ENCODE measurements around the gene MYLK3. TPM values are rescaled to one million over a fixed set of nuclear protein-coding genes. Genes with fewer than 3 reads are reported as not detected.

MYLK3 gene
- total RNA-seq, 1 donor from 2014 or later = 0.32 TPM

DNA sequence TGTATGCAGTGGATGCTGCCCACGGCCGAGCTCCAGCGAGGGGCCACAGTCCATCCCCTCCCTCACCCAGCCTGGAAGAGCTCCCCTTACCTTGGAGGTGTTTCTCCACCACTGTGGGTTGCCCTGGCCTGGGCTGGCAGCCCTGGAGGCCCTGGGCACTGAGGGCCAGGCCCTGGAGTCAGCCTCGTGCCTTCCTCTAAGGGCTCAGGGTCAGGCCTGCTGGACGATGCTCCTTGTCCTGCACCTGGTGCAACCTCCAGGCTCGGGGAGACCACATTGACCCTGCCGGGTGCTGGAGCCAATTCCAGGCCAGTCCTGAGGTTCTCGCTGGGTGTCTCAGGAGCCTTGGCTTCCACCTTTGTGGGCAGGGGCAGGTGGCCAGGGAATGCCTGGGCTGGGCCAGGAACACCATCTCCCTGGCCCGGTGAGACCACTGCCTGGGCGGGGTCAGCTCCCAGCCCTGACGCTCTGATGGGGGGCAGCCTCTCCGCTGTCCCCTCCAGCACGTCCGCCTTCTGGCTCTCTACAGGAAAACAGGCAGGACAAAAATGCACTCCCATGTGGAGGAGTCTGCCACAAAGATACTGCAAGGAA lies 10.4 kb downstream of the MYLK3 start:
- Mint-ChIP-seq H3K4me1 (ENCODE audit: low read depth) (no peaks in the 10 kb centered on the region), H3K36me3 (ENCODE audit: low read depth) (no peaks in the 10 kb centered on the region), H3K9me3 (ENCODE audit: low read depth) (no peaks in the 10 kb centered on the region), H3K27me3 (ENCODE audit: low read depth) (peaks cover 2% of the 10 kb centered on the region), H3K4me3 (ENCODE audit: unreplicated experiment) (no peak overlapping the region), H3K27ac (ENCODE audit: unreplicated experiment) (no peak overlapping the region)
- DNase-seq (ENCODE audit: low spot score) = no peak
- TF ChIP-seq CTCF (IDR thresholded peaks at IDR 0.05) = no peak

DNA sequence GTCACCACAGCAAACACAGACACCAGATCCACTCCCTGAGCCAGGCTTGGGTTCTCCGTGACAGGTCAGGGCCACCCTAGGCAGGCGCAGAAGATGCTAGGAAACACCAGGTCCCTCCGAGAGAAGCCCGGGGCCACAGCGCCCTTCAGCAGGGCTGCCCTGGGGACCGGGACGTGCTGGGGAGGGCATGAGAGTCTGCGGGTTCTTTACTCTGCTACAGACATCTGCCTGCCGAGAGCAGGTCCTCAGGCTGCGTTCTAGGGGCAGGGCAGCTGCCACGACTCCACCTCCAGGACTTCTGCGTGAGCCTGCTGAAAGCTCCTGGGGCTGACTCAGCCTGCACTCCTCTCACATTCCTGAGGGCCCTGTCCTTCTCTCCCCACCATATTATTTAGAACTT lies 11.4 kb downstream of the MYLK3 start:
- H3K36me3 Mint-ChIP-seq (ENCODE audit: low read depth) = no peaks in the 10 kb centered on the region
- H3K27ac Mint-ChIP-seq (ENCODE audit: unreplicated experiment) = no peak overlapping the region
- H3K4me3 Mint-ChIP-seq (ENCODE audit: unreplicated experiment) = no peak overlapping the region
- peaks cover 2% of the 10 kb centered on the region for H3K27me3 Mint-ChIP-seq (ENCODE audit: low read depth)
- DNase-seq (ENCODE audit: low spot score) = no peak
- no peaks in the 10 kb centered on the region for H3K4me1 Mint-ChIP-seq (ENCODE audit: low read depth)
- H3K9me3 Mint-ChIP-seq (ENCODE audit: low read depth) = no peaks in the 10 kb centered on the region
- TF ChIP-seq CTCF (IDR thresholded peaks at IDR 0.05) = no peak

DNA sequence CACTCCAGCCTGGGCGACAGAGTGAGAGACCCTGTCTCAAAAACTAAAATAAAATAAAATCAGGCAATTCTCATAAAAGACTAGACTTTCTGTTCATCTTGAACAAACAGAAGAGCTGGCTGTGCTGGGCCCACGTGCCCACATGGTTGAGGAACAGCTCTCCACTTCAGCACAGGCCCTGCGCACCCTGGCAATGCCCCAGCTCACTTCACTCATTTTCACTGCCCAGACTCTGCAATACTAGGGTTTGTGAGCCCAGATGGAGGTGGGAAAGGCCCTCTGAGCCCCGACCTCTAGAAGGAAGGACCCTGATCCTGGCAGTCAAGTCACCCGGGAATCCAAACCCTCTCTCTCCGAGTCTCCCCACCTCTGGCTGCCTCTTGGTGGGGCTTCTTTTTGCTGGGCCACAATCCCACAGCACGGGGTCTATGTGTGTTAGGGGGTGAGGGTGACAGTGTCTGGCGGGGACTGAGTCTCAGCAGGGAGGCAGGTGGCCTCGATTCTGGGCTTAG lies 14.8 kb downstream of the MYLK3 start:
- no peak for DNase-seq (ENCODE audit: low spot score)
- no peak overlapping the region for H3K4me3 Mint-ChIP-seq (ENCODE audit: unreplicated experiment)
- no peak overlapping the region for H3K27ac Mint-ChIP-seq (ENCODE audit: unreplicated experiment)
- H3K36me3 Mint-ChIP-seq (ENCODE audit: low read depth) = no peaks in the 10 kb centered on the region
- no peaks in the 10 kb centered on the region for H3K9me3 Mint-ChIP-seq (ENCODE audit: low read depth)
- no peak for TF ChIP-seq CTCF (IDR thresholded peaks at IDR 0.05)
- peaks cover 2% of the 10 kb centered on the region for H3K27me3 Mint-ChIP-seq (ENCODE audit: low read depth)
- no peaks in the 10 kb centered on the region for H3K4me1 Mint-ChIP-seq (ENCODE audit: low read depth)

- no peak overlapping the region for H3K27ac Mint-ChIP-seq (ENCODE audit: unreplicated experiment)
- no peaks in the 10 kb centered on the region for H3K9me3 Mint-ChIP-seq (ENCODE audit: low read depth)
- TF ChIP-seq CTCF (IDR thresholded peaks at IDR 0.05) = no peak
These were observed 15.6 kb downstream of the MYLK3 start for GRCh38 chr16:46732561-46732960.

GRCh38 chr16:46731691-46732555 lies 16.2 kb downstream of the MYLK3 start:
- Mint-ChIP-seq H3K36me3 (ENCODE audit: low read depth) (no peaks in the 10 kb centered on the region), H3K27ac (ENCODE audit: unreplicated experiment) (no peak overlapping the region), H3K4me3 (ENCODE audit: unreplicated experiment) (no peak overlapping the region), H3K27me3 (ENCODE audit: low read depth) (peaks cover 2% of the 10 kb centered on the region), H3K9me3 (ENCODE audit: low read depth) (no peaks in the 10 kb centered on the region), H3K4me1 (ENCODE audit: low read depth) (no peaks in the 10 kb centered on the region)
- DNase-seq (ENCODE audit: low spot score) = no peak
- no peak for TF ChIP-seq CTCF (IDR thresholded peaks at IDR 0.05)

More at GRCh38 chr16:46732561-46732960, 15.6 kb downstream of the MYLK3 start:
- DNase-seq (ENCODE audit: low spot score) = no peak
- Mint-ChIP-seq H3K4me1 (ENCODE audit: low read depth) (no peaks in the 10 kb centered on the region), H3K27me3 (ENCODE audit: low read depth) (peaks cover 2% of the 10 kb centered on the region), H3K36me3 (ENCODE audit: low read depth) (no peaks in the 10 kb centered on the region), H3K4me3 (ENCODE audit: unreplicated experiment) (no peak overlapping the region)
